Naive thymus-derived CD8-positive, alpha-beta T cell (primary cell): ENCODE results near the gene LHB. TPM values are rescaled to one million over a fixed set of nuclear protein-coding genes. Genes with fewer than 3 reads are reported as not detected.

ENCODE experiments used
- ATAC-seq, 2 donors: fragments of 150-1000 bp; cut with Tn5 transposase in 1 of 2; sonication (Bioruptor Pico), chemical (Tn5 transposase) in 1 of 2; 1 replicate in 1 of 2; 2 replicates in 1 of 2; pipeline ENCODE4 v1.10.0; 2021; ENCODE audit warnings: mild to moderate bottlenecking in 2 of 2, moderate library complexity in 2 of 2
- POLR2A ChIA-PET: fragments of 350-600 bp; sonication (Branson Sonifier 250); formaldehyde crosslinking; loops from one replicate; lab custom pipeline; 2021; ENCODE audit warnings: antibody characterized with exemption; lab: Charles Lee
- DNase-seq, 10 donors: peaks; one replicate each; pipeline versions ENCODE4 v3.0.0 to v3.0.0-alpha.2; 2020 to 2022
- H3K27ac Mint-ChIP-seq, 10 donors: one replicate each; pipeline ENCODE4 v1.8.0; 2020 to 2022; ENCODE audit warnings: mild to moderate bottlenecking in 10 of 10, mixed read lengths in 10 of 10, moderate library complexity in 4 of 10, inconsistent platforms in 1 of 10
- H3K27me3 Mint-ChIP-seq, 5 donors: one replicate each; pipeline ENCODE4 v1.8.0; 2021 to 2022; ENCODE audit warnings: mixed read lengths in 5 of 5
- H3K36me3 Mint-ChIP-seq, 3 donors: one replicate each; pipeline ENCODE4 v1.8.0; 2020 to 2022; ENCODE audit warnings: mixed read lengths in 3 of 3, mild to moderate bottlenecking in 2 of 3, inconsistent platforms in 1 of 3
- H3K4me1 Mint-ChIP-seq, 4 donors: one replicate each; pipeline ENCODE4 v1.8.0; 2021 to 2022; ENCODE audit warnings: mixed read lengths in 4 of 4
- H3K4me3 Mint-ChIP-seq, 10 donors: one replicate each; pipeline ENCODE4 v1.8.0; 2020 to 2022; ENCODE audit warnings: mild to moderate bottlenecking in 10 of 10, mixed read lengths in 10 of 10, moderate library complexity in 6 of 10, inconsistent platforms in 1 of 10
- H3K9me3 Mint-ChIP-seq, 9 donors: one replicate each; pipeline ENCODE4 v1.8.0; 2020 to 2022; ENCODE audit warnings: mixed read lengths in 9 of 9, mild to moderate bottlenecking in 3 of 9, inconsistent platforms in 1 of 9, moderate library complexity in 1 of 9
- polyA plus RNA-seq, 3 donors: library from polyadenylated mRNA; unstranded; fragments of 300-500 nt; fragmentation: Illumina TruSeq; gene quantifications; one replicate each; pipeline ENCODE4 v1.2.3, GENCODE V29; 2021
- total RNA-seq, 8 experiments: library from RNA in 2 of 8; stranded (reverse) in 2 of 8; gene quantifications; one replicate each; pipeline ENCODE4 v1.2.3 and lab custom pipeline; 2021 to 2026

LHB gene
- total and polyA plus RNA-seq, 5 experiments from 2014 or later = not detected

DNA sequence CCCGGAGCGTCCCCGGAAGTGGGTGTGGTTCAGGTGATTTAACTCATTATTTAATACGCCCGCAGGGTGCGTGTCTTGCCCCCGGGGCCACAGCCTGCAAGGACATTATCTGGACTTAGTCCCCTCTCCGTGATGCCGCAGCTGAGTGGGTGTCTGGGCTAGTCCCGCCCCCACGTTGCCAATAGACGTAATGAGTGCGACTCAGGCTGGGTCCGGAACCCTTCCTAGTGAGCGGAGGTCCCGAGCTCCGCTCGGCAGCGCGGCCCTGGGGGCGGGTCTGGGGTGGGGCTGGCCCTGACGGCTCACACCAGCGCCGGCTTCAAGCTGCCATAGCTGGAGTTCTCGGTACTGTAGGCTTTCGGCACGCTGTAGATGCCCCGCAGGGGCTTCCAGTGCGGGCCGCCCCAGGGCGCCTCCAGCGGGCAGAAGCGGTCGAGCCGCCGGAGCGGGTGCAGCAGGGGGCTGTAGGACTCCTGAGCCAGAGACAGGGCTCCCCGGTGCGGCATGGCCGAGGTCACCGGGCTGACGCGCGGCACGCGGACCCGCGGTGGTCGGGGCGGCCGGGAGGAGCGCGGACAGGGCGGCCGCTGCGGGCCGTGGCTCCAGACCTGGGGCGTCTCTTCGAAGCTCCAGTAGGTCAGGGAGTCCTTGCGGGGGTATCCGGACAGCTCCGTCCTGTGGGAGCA lies 918 bp upstream of the LHB start:
- POLR2A ChIA-PET = interaction anchor here (0.6 to 1.4 kb wide), 2 partner anchors 25 to 753 kb away, joined by 4 to 19 read pairs; partner anchors contain the start of genes GYS1 and RUVBL2
- Mint-ChIP-seq H3K27me3 (peaks cover 0 to 6% (median 0%) of the 10 kb centered on the region in 5 donors), H3K9me3 (no peaks in the 10 kb centered on the region), H3K36me3 (peaks cover 0 to 8% (median 0%) of the 10 kb centered on the region in 3 donors), H3K4me3 (peak overlapping the region; percentile 81 to 95 (median 90)), H3K4me1 (peaks cover 10 to 35% (median 24%) of the 10 kb centered on the region in 4 donors), H3K27ac (peak overlapping the region in 6 of 10 donors; percentile 38 to 73 (median 67))
- ATAC-seq = peak; percentile 88 to 93
- DNase-seq = peak; percentile 55 to 83 (median 65)

- POLR2A ChIA-PET = interaction anchor here (0.9 kb wide), 1 partner anchor 23 kb away, joined by 3 read pairs; the partner anchor contains the start of genes GYS1 and RUVBL2
- Mint-ChIP-seq H3K4me1 (peaks cover 9 to 34% (median 21%) of the 10 kb centered on the region in 4 donors), H3K4me3 (peak overlapping the region in 7 of 10 donors; percentile 13 to 95 (median 32)), H3K9me3 (no peaks in the 10 kb centered on the region), H3K27me3 (peaks cover 0 to 3% (median 0%) of the 10 kb centered on the region in 5 donors), H3K36me3 (peaks cover 0 to 10% (median 2%) of the 10 kb centered on the region in 3 donors), H3K27ac (peak overlapping the region in 4 of 10 donors; percentile 12 to 80 (median 44))
- DNase-seq (no peak), ATAC-seq (no peak)
Observed at GRCh38 chr19:49016067-49016839, 638 bp downstream of the LHB start.

DNA sequence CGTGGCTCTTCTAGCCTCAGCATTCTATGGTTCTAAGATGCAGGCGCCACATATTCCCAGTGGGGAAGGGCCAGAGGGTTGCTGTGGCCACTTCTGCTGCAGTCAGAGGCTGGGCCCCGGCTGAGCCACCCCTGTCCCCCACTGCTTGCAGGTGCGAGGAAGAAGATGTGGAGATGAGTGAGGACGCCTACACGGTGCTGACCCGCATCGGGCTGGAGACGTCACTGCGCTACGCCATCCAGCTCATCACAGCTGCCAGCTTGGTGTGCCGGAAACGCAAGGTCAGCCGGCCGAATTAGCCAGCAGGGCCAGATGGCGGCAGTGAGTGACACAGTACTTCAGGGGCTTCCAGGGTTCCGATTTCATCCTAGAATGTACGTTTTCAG lies 2.0 kb downstream of the LHB start:
- Mint-ChIP-seq H3K27ac (no peak overlapping the region), H3K36me3 (peaks cover 0 to 23% (median 3%) of the 10 kb centered on the region in 3 donors), H3K27me3 (peaks cover 0 to 3% (median 0%) of the 10 kb centered on the region in 5 donors), H3K4me1 (peaks cover 5 to 21% (median 13%) of the 10 kb centered on the region in 4 donors), H3K4me3 (no peak overlapping the region), H3K9me3 (no peaks in the 10 kb centered on the region)
- DNase-seq (no peak), ATAC-seq (no peak)
- POLR2A ChIA-PET = no interaction called here

GRCh38 chr19:49014123-49014869 lies 2.6 kb downstream of the LHB start:
- H3K4me3 Mint-ChIP-seq = peak overlapping the region in 2 of 10 donors; percentile 14 to 41

GRCh38 chr19:49011194-49011593 lies 5.7 kb downstream of the LHB start:
- Mint-ChIP-seq H3K4me1 (no peaks in the 10 kb centered on the region), H3K9me3 (no peaks in the 10 kb centered on the region), H3K36me3 (peaks cover 0 to 43% (median 7%) of the 10 kb centered on the region in 3 donors), H3K27me3 (no peaks in the 10 kb centered on the region), H3K27ac (no peak overlapping the region), H3K4me3 (no peak overlapping the region)
- POLR2A ChIA-PET = no interaction called here
- no peak for ATAC-seq
- no peak for DNase-seq

More at GRCh38 chr19:49014123-49014869, 2.6 kb downstream of the LHB start:
- no peaks in the 10 kb centered on the region for H3K9me3 Mint-ChIP-seq
- POLR2A ChIA-PET = no interaction called here
- H3K4me1 Mint-ChIP-seq = peaks cover 4 to 16% (median 10%) of the 10 kb centered on the region in 4 donors
- H3K27me3 Mint-ChIP-seq = peaks cover 0 to 3% (median 0%) of the 10 kb centered on the region in 5 donors
- DNase-seq (no peak), ATAC-seq (no peak)
- H3K36me3 Mint-ChIP-seq = peaks cover 0 to 27% (median 3%) of the 10 kb centered on the region in 3 donors
- H3K27ac Mint-ChIP-seq = peak overlapping the region in 1 of 10 donors; percentile 82

DNA sequence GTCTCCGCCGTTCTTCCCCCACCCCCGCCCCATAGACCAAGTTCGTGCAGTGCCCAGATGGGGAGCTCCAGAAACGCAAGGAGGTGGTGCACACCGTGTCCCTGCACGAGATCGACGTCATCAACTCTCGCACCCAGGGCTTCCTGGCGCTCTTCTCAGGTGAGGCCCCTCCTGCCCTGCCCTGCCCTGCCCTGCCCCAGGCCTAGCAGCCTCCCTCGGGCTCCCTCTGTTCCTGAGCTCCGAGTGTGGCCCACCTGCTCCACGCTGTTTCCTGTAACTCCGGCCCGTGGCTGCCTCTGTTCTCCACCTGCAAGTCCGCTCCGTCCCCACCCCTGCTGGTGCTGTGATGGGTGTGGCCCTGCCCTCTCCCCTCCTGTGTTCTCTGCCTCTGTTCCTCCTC lies 6.4 kb downstream of the LHB start:
- POLR2A ChIA-PET = interaction anchor here (1.2 kb wide), 1 partner anchor 46 kb away, joined by 3 read pairs; no protein-coding TSS in a partner anchor
- Mint-ChIP-seq H3K4me1 (no peaks in the 10 kb centered on the region), H3K27me3 (no peaks in the 10 kb centered on the region), H3K4me3 (no peak overlapping the region), H3K36me3 (peaks cover 0 to 47% (median 8%) of the 10 kb centered on the region in 3 donors), H3K9me3 (no peaks in the 10 kb centered on the region), H3K27ac (peak overlapping the region in 1 of 10 donors; percentile 11)
- no peak for DNase-seq
- ATAC-seq = no peak

DNA sequence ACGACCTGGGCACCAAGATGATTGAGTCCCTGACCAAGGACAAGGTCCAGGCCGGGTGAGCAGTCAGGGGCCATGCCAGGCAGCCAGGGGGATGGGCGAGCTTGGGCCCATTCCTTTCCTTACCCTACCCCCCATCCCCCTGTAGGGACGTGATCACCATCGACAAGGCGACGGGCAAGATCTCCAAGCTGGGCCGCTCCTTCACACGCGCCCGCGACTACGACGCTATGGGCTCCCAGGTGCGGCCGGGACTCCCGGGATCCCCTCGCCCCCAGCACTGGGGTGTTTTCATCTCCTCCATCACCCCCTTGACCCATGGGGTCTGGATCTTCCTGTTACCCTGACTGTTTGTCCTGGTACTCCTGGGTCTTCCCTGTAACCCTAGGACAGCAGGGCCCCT lies 7.1 kb downstream of the LHB start:
- DNase-seq (no peak), ATAC-seq (no peak)
- Mint-ChIP-seq H3K27me3 (no peaks in the 10 kb centered on the region), H3K36me3 (peaks cover 0 to 50% (median 13%) of the 10 kb centered on the region in 3 donors), H3K9me3 (no peaks in the 10 kb centered on the region), H3K4me1 (no peaks in the 10 kb centered on the region), H3K27ac (no peak overlapping the region), H3K4me3 (no peak overlapping the region)
- POLR2A ChIA-PET = interaction anchor here (0.9 to 1.2 kb wide), 2 partner anchors 16 to 46 kb away, joined by 3 to 7 read pairs; partner anchors contain the start of genes GYS1 and RUVBL2

DNA sequence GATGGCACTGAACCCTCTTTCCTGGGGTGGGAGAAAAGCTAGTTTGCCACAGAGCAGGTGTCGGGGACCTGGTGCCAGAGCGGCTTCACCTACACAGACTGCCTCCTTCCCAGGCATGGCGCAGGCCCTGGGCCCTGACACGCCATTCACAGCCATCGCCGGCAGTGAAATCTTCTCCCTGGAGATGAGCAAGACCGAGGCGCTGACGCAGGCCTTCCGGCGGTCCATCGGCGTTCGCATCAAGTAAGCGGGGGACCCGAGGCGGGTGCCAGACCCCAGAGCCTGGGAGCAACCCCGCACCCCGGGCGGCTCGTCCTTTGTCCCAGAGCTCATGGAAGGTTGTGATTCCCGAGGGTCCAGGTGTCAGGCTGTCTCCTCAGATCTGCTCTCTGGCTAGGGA lies 10.0 kb downstream of the LHB start:
- ATAC-seq (no peak), DNase-seq (no peak)
- peaks cover 0 to 70% (median 13%) of the 10 kb centered on the region in 3 donors for H3K36me3 Mint-ChIP-seq
- H3K27ac Mint-ChIP-seq = no peak overlapping the region
- H3K9me3 Mint-ChIP-seq = no peaks in the 10 kb centered on the region
- H3K27me3 Mint-ChIP-seq = no peaks in the 10 kb centered on the region
- H3K4me3 Mint-ChIP-seq = no peak overlapping the region
- POLR2A ChIA-PET = no interaction called here
- H3K4me1 Mint-ChIP-seq = no peaks in the 10 kb centered on the region

DNA sequence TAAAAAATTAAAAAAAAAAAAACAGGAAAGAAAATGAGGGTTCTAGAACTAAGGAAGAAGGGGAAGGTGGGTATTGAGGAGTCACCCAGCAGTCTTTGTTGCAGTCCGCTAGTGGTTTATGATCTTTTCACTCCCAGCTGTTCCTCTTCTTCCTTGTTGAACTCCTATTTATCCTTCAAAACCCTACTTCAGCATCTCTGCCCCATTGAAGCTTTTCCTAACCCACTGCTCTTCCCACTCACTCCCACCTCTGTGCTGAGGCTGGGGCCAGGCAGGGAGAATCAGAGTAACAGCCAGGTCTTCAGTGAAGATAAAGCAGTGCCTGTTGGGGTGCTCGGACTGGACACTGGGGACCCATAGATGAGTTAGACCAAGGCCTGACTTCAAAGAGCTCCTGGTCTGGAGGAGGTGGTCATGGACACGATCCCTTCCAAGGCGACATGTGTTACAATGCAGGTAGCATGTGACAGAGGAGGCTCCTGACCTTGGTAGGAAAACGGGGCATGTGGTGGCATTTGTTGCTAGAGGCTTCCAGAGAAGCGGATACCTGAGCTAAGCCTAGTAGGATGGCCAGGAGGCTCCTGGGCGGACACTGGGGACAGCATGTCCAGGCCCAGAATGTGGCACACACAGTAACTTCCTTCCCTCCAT lies 11.8 kb downstream of the LHB start:
- H3K27me3 Mint-ChIP-seq = no peaks in the 10 kb centered on the region
- H3K4me1 Mint-ChIP-seq = no peaks in the 10 kb centered on the region
- peak overlapping the region in 1 of 10 donors; percentile 51 for H3K4me3 Mint-ChIP-seq
- H3K27ac Mint-ChIP-seq = peak overlapping the region in 1 of 10 donors; percentile 43
- POLR2A ChIA-PET = interaction anchor here (0.7 kb wide), 1 partner anchor 20 kb away, joined by 4 read pairs; no protein-coding TSS in a partner anchor
- DNase-seq (no peak), ATAC-seq (no peak)
- H3K36me3 Mint-ChIP-seq = peaks cover 0 to 57% (median 10%) of the 10 kb centered on the region in 3 donors
- H3K9me3 Mint-ChIP-seq = no peaks in the 10 kb centered on the region

DNA sequence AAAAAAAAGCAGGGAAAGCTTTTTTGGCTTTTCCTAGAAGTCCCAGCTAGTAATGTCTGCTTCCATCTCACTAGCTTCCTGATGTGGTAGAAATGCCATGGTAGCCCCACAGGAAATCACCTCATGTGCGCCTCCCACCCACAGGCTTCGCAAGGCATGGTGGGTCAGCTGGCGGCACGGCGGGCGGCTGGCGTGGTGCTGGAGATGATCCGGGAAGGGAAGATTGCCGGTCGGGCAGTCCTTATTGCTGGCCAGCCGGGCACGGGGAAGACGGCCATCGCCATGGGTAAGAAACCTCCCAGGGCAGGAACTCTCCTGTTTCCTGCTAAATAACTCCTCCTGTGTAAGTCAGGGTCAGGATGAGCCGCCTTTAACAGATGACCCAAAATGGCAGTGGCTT lies 12.8 kb downstream of the LHB start:
- ATAC-seq = no peak
- Mint-ChIP-seq H3K27me3 (no peaks in the 10 kb centered on the region), H3K36me3 (peaks cover 0 to 54% (median 12%) of the 10 kb centered on the region in 3 donors), H3K4me1 (peaks cover 0 to 9% (median 6%) of the 10 kb centered on the region in 4 donors), H3K4me3 (no peak overlapping the region), H3K9me3 (no peaks in the 10 kb centered on the region), H3K27ac (no peak overlapping the region)
- POLR2A ChIA-PET = interaction anchor here (0.7 kb wide), 1 partner anchor 19 kb away, joined by 4 read pairs; no protein-coding TSS in a partner anchor
- DNase-seq = no peak

DNA sequence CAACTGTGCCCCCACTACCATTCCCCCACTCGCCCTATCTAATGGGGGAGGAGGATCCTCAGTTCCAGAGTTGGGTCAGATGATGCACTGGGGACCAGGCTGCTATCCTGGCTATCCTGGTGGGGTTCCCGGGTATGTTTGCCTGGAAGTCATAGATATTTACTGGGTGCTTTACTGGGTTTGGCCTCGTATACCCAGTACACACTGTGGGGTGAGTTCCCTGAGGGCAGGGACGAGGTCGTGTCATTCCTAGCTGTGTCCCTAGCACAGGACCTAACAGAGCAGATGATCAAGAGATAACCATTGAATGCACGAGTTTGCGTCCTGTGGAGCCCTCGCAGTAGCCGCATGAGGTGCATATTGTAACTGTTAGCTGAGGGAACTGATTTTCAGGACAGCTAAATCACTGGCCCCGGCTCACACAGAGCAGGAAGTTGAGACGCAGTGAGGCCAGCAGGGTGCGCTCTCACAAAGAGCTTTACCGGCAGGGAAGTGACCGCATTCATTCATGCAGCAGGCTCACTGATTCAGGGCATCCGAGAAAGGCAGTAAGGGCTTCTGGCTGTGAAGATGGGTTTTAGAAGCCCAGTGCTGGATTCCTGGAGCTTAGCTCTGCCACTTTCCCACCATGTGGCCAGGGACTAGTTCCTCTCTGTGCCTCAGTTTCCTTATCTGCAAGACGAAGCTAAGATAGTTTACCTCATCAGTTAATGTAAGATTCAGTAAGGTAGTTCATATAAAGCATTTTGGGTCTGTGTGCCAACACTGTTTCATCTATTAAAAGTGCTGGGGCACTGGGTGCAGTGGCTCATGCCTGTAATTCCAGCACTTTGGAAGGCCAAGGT lies 17.2 kb downstream of the LHB start:
- Mint-ChIP-seq H3K36me3 (peaks cover 0 to 28% (median 2%) of the 10 kb centered on the region in 3 donors), H3K4me3 (no peak overlapping the region), H3K27ac (peak overlapping the region in 4 of 10 donors; percentile 0 to 70 (median 54)), H3K9me3 (no peaks in the 10 kb centered on the region), H3K4me1 (peaks cover 8 to 30% (median 20%) of the 10 kb centered on the region in 4 donors), H3K27me3 (no peaks in the 10 kb centered on the region)
- POLR2A ChIA-PET = no interaction called here
- DNase-seq (peak; percentile 38 to 77 (median 54)), ATAC-seq (peak; percentile 87 to 89)
